ENCODE results near the gene VMO1.
"Not testable (repeated sequence)": the region's sequence is repeated elsewhere in the genome, so short reads cannot be mapped to it uniquely, and the experiment has no call there.

VMO1 gene

GRCh38 chr17:4786106-4786511, at the start of gene VMO1:
Gene VMO1 (minus strand): TSS chr17:4786364. CDS start chr17:4786352, 12 bp downstream.
- no peak for DNase-seq

GRCh38 chr17:4834681-4835020, 48.5 kb upstream of the VMO1 start:
- DNase-seq: no peak

GRCh38 chr17:4833941-4834680, 47.9 kb upstream of the VMO1 start:
- DNase-seq: peak in 1 of 2 experiments; percentile 32

GRCh38 chr17:4833178-4833940, 47.2 kb upstream of the VMO1 start, which contains the start of gene MINK1:
Gene MINK1 (plus strand): TSS chr17:4833340. CDS start chr17:4833584, 244 bp downstream.
- peak; percentile 72 to 88 for DNase-seq

GRCh38 chr17:4832829-4833177, 46.6 kb upstream of the VMO1 start:
- not testable (repeated sequence) for DNase-seq

GRCh38 chr17:4827399-4827798, 41.2 kb upstream of the VMO1 start:
- DNase-seq: no peak

- no peak for DNase-seq
These were observed 37.4 kb upstream of the VMO1 start for GRCh38 chr17:4823373-4824089.

- DNase-seq: no peak
These were observed 36.7 kb upstream of the VMO1 start for GRCh38 chr17:4822835-4823234.

GRCh38 chr17:4818276-4818675, 32.1 kb upstream of the VMO1 start:
- DNase-seq: no peak

GRCh38 chr17:4816826-4817225, 30.7 kb upstream of the VMO1 start:
- DNase-seq: no peak

- no peak for DNase-seq
These were observed 29.0 kb upstream of the VMO1 start for GRCh38 chr17:4815043-4815675.

- DNase-seq: no peak
These were observed 26.5 kb upstream of the VMO1 start for GRCh38 chr17:4812690-4813089.

- DNase-seq: no peak
These were observed 25.3 kb upstream of the VMO1 start for GRCh38 chr17:4811471-4811870.

GRCh38 chr17:4810696-4811290, 24.6 kb upstream of the VMO1 start:
- DNase-seq: no peak

- DNase-seq: no peak
These were observed 22.2 kb upstream of the VMO1 start for GRCh38 chr17:4808378-4808767.

- no peak for DNase-seq
These were observed 21.6 kb upstream of the VMO1 start for GRCh38 chr17:4807605-4808377.

- DNase-seq: peak; percentile 41 to 73
These were observed 20.8 kb upstream of the VMO1 start, which contains the start of gene PLD2 for GRCh38 chr17:4806777-4807604. Gene PLD2 (plus strand): TSS chr17:4807152. CDS start chr17:4807773, 621 bp downstream.

- no peak for DNase-seq
These were observed 20.3 kb upstream of the VMO1 start for GRCh38 chr17:4806456-4806776.

GRCh38 chr17:4802228-4802627, 16.1 kb upstream of the VMO1 start, which contains the start of gene C17orf114:
Gene C17orf114 (minus strand): TSS chr17:4802328.
- DNase-seq: no peak

- no peak for DNase-seq
These were observed 14.5 kb upstream of the VMO1 start for GRCh38 chr17:4800462-4801196.
